Retina (tissue), 1 donor: ENCODE measurements around the gene SORBS2.
"Not testable (repeated sequence)": the region's sequence is repeated elsewhere in the genome, so short reads cannot be mapped to it uniquely, and the experiment has no call there.

ENCODE experiments used
- DNase-seq: peaks from one replicate; pipeline ENCODE4 v3.0.0-alpha.2; 2016

The SORBS2 gene

DNA sequence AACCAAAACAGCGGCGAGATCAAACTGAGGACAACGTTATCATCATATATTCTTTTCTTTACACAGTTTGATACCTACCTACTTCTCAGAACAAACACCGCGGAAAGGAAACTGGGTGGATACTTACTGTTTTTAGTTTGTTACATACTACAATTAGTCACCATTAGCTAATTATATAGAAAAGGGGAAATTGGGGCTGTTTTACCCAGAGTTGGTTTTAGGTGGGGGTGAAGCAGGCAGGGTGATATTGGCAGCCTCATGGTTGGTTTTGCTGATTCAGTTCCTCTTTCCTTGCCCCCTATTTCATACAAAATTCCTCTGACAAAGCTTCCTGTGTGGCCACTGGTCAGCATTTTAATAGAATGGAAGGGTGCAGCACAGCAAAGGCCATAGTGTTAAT, 77.8 kb downstream of the SORBS2 start:
- DNase-seq = no peak

DNA sequence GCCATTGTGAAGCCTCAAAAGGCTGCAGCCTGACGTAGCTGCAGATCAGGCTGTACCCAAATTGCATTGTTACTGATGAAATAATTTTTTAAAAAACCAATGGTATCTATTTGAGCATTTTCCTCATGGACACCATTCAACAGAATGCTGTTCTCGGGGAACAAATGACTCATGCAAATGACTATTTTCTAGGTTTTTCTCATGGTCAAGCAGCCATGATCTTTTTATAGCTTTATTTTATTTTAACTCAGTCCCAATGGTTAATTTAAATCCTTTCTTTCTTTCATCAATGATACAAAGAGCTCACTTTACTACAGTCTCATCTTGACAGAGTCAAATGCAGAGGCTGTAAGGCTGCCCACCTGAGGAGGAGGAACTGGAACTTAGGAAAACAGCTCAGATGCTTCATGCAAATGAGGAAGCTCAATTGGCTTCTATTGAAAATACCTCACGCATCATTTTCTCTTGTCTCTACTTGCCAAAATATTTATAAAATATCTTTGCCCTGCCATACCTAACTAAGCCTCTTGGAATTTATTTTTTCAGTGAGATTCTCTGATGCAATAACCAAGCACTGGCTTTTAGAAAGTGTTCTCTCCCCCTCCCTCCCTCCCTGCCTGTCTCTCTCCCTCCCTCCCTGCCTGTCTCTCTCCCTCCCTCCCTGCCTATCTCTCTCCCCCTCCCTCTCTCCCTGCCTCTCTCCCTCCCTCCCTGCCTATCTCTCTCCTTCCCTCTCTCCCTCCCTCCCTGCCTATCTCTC, 81.0 kb downstream of the SORBS2 start:
- DNase-seq = no peak

DNA sequence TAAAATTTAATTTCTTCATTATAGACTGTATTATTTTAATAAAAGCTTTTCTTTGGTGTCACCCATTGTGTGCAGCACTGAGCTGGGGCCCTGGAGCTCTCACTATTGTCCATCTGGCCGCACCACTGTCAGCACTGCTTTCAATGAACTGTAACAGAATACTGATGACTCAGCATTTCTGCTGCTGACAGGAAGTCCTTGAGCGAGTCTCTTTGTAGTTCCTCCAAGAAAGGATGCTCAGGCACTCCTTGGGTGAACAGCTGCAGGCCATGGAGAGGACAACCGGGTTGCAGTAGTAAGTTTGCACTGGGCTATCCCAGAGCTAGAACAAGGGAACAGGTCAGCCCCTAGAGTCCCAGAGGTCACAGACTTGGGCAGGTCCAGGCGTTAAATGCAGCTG, 81.6 kb downstream of the SORBS2 start:
- DNase-seq = peak; percentile 44

DNA sequence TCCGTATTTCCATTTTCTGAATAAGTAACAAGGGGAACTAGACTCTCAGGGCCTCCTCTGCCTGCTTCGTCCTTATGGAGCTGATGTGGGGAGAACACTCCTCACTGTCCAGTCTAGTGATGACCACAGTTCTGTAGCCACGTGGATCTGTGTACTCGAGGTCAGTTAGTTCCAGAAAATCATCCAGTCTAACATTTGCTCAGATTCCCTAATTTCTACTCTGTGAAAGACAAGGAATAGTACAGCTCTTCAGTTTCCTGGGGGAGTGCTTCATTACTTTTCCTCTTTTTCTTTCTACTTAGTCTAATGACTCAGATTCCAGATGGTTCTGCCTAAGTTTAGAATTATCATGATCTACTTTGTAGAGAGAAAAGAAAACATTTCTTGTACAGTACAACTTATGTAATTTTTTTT, 82.6 kb downstream of the SORBS2 start:
- DNase-seq = no peak

DNA sequence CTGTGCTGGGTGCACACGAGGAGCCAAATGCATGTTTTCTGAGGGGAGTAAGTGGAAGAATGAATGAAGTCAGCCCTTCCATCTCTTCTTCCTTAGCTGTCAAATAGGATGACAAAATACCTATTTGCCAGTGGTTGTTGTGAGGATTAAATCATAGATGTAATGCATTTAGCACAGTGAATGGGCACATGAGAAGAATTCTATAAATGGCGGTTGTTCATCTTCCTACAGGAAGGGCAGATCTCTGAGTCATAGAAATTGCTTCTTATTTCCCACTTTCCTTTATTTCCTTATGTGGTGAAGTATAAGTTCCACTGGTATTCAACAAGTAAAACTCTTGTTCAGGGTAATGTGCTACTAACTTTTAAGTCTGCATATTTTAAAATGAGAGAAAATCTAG, 83.1 kb downstream of the SORBS2 start:
- DNase-seq = no peak

DNA sequence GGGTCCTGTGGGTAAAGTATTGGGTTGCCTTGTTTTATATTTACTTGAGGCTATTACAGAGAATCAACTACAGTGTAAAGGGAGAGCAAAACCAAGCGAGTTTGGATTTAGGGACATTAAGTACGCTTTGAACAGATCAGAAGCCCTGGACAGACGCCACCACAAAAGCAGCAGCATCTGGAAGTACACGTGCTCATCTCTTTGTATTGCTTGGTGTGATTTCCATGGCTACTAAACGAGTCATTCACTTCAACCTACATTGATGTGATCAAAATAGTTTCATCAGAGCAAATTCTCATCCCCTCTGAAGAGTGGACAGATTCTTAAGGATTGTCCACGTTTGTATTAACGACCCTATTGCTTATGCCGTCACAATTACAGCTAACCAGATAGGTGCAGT, 85.1 kb downstream of the SORBS2 start:
- peak; percentile 57 for DNase-seq

DNA sequence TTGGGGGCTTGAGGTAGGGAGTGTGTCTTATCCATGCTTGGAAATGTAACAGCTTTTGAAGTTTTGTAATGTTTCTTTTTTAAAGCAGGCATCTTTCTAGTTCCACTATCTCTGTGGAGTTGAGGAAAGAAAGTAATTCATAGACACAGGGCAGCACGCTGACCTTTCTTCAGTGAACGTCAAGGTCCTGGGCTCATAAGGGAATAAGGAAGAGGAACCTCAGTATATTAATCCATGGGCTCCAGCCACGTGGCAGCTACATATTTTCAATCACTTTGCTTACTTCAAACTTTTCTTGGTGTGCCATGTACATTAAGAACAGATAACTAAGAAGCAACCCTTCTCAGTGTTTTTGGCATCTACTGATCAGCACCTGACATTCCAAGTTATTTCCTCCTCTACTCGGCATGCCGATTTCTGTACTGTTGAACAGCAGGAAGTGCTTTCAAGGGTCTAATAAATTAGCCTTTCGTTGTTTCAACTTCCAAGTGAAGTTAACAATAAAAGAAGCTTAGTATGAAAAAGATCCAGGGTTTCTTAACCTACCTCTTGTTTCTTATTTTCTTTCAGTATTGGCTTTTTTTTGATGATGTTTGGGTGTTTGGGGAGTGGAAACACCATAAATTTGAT, 88.2 kb downstream of the SORBS2 start:
- no peak for DNase-seq

DNA sequence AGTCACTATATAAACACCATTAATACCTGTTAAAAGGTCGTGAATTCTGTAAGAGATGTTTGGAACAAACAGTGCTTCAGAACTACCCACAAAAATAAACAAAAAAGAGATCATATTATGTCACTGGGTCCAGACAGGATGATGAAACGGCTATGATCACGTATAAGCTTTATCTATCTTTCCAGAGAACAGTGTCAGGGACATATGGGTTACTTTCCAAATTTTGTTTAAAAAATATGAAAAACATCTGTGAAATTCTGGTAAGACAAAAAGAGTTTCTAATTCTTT, 90.0 kb downstream of the SORBS2 start:
- DNase-seq = no peak

DNA sequence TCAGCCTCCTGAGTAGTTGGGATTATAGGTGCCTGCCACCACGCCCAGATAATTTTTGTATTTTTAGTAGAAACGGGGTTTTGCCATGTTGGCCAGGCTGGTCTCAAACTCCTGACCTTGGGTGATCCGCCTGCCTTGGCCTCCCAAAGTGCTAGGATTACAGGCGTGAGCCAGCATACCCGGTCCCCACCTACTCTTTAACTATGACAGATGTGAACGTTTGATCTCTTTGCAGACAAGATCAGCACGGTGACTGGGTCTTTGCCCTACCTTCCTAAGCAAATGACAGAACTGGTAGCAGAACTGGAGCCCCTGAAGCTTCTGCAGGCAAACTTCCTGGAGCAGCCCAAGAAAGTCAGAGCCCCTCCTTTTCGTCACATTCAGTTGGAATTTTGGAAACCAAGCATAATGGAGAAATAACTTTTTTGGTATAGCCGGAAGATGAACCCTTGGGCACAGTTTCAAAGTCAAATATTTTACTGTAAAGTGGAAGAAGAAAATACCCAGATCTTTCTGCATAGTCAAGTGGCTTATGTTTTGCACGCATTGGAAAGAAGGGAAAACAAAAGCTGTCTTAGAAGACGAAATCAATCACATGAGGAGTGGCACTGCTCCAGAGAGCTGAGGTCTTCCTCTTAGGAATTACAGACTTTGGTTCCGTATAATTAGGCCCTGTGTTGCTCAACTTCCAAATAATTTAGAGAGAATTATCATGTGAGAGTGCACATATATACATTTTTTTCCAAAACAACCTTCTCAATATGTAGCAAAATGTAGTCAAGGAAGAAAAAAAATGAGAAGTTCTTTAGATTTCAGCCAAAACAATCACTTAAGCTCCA, 90.6 kb downstream of the SORBS2 start:
- DNase-seq = no peak

DNA sequence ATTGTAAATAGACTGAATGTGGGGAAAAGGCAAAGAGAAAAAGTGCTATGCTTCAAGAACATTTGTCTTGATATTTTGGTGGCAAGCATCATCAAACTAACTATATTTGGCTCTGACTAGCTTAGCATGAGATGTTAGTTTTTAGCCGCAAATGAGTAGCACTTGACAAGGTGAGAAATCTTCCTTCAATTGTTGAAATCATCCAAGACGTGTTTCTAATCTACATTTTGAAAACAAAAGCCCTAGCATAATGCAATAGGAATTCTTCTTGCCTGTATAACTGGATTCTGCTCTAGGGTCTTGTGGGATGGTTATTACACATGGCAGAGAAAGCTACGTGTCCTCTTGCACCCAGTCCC, 92.5 kb downstream of the SORBS2 start:
- peak; percentile 36 for DNase-seq

DNA sequence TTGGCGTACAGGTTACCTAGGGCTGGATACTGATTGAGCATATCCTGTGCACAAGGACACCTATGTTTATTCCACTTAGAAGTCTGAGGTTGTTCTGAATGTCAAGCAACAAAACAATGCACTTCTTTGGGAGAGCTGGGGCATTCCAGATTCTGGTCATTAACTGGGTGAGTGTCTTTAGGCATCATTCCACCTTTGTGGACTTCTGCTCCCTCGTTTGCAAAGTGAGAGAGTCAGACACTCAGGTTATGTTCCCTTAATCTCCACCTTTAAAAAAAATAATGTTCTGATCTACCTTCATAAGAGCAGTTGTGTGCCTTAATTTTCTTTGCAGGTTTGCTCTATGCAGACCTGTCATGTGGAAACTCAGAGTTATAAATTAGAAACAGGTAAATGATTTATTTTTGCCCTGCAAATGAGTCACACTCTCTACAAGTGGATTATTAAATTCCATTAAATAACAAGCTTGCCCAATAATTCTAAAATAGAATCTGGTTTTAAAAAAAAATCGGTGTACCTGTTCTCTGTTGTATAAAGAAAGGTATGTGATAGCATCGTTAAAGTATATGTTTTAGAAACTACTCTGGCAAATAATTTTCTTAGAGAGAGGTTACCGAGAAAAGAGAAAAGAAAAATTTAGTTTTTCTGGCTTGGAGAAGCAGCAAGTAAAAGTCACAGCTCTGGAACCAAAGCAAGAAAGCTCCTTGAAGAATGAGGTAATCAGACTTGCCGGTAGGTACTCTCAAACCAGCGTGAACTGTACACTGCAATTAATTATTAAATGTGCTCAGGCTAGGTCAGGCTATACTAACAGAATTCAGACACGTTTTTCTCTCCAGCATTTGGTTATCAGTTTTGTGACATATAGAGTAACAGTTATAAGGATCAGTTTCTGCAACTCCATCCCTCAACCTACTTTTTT, 93.2 kb downstream of the SORBS2 start:
- DNase-seq = peak; percentile 40

DNA sequence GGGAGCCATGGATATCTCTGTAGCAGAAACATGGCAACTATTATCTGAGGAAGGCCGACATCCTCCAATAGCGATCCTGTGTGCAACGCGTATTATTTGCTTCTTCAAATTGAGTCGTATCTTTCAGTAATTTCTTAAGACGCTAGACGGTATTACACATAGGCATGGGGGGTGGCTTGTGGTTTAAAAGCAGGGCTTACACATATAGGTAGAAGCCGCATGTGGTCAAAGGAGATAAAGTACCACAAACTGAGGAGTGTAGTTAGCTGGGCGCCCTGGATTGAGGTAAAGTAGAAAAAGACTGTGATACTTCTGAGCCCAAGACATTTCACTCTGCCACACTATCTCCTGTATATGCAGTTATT, 94.6 kb downstream of the SORBS2 start:
- DNase-seq = no peak

DNA sequence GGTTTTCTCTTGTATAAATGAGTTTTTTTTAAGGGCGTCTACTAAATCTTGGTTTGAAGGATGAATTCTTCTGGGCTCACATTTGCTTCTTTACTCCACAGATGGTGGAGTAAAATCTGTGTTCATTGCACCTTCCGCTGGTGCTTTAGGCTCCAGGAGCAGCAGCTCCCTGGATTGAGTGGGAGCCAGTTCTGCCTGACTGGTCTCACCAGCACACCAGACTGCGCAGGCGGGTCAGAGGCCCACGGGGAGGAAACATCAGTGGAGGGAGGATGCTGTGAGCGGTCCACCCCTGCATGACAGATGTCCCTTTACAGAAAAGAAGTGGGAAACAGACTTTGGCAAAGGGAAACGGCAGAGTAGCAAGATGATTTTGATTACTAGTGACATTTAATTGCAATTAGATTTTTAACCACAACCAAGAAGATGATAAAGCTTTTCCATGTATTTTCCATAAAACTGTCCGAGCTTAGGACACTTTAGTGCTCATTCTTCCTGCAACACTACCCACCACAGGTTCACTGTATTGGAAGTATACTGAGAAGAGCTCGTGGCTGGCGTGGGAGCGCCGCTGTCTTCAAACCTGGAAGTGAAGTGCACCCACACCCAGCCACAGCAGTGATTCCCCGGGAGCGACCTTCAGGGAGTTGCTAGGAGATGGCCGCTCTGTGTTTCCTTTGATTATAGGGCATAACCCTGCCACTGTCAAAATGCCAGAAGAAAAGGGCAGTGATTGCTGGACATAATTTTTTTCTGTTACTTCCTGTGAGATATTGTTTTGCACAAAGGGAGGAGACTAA, 95.2 kb downstream of the SORBS2 start:
- DNase-seq = peak; percentile 71

DNA sequence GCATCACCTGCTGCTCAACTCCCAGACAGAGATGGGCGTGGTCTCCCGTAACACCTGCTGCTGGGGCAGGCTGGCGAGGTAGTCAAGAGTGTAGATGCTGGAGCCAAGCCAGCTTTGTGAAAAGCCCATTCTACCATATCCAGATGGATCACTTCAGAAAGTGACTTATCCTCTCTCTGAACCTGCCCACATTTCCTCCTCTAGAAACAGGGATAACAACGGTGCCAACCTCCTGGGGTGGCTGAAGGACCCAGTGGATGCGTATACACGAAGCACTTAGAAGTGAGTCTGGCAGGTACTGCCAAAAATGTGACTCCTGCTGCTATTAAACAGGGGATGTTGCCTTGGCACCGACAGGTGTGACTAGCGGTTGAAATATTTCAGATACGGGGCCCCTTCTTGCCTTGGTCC, 95.8 kb downstream of the SORBS2 start:
- no peak for DNase-seq

DNA sequence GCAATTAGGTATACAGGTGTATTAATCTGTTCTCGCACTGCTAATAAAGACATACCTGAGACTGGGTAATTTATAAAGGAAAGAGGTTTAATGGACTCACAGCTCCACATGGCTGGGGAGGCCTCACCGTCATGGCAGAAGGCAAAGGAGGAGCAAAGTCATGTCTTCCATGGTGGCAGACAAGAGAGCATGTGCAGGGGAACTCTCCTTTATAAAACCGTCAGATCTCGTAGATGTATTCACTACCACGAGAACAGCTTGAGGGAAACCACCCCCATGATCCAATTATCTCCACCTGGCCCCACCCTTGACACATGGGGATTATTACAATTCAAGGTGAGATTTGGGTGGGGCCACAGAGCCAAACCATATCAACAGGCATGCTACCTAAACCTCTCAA, 97.5 kb downstream of the SORBS2 start:
- DNase-seq = not testable (repeated sequence)

DNA sequence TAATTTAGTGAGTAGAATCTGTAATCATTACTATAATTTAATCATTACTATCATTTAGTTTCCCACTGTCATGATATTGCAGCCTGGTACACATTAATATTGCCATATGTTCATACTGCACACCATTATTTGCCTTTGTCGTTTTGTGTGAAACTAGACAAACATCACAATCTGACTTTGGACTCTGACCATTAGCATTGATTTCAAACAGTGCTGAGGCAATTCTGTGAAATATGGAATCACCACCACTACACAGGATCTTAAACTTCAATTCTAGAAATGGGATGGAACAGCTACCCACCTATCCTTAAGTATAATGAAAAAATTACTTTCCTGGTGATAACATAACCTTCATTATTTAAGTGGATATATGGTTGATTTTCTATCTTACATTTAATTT, 98.3 kb downstream of the SORBS2 start:
- no peak for DNase-seq

DNA sequence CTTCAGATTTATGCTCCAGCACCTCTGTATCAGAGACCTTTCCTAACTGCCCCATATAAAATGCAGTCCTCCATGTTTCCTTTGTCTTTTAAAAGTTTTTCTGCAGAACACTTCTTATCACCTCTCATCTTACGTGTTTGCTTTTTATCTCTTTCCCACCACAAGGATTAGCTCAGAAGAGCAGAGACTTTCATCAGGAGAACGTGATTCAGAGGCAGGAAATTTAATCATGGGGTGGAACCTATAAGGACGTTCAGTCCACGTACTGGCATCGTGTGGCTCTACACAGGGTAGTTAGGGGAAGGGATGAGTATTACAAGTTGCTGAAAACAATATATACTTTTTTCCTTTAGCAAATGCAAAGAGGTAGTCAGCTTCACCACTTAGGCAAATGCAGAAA, 98.7 kb downstream of the SORBS2 start:
- DNase-seq = no peak

DNA sequence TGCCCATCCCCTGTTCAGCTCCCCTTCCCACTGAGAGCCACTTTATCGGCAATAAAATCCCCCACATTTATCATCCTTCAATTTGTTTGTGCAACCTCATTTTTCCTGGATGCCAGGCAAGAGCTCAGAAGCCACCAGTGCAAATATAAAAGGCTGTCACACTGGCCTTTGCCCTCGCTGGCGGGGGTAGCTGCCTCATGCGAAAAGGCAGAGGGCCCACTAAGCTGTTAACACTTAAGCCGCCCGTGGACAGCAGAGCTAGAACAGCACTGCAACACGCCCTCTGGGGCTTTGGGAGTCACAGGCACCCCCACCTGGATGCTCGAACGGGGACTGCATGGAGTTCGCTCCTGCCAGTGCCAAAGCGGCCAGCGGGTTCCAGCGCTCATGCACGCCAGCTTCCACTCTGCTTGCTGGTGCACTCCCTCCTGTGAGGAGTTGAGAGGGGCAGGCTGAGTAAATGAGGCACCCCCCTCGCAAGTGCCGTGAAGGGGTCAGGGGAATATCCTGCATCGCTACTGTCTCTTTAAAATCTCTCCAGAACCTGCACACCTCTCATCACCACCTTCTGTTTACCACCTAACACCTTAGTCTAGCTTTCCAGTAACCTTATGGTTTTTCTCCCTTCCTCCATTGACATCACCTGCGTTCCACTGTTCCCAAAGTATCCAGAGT, 99.5 kb downstream of the SORBS2 start:
- no peak for DNase-seq

DNA sequence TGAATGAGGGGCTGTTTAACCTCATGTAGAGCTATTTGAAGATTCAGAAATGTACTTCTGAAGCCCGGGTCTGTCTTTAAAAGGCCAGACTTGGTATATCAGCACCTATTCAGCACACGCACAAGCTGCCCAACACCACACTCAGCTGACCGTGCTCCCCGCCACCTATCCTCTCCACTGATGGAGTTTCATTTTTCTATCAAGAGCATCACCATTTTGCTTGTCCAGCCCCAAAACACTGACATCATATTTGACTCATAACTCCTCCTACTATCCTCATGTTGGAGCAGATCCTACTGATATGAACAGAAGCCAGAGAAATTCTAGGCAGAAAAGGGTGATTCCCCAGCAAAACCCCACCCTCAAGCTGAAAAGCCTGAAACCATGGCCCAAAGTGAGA, 100.3 kb downstream of the SORBS2 start:
- DNase-seq = no peak

DNA sequence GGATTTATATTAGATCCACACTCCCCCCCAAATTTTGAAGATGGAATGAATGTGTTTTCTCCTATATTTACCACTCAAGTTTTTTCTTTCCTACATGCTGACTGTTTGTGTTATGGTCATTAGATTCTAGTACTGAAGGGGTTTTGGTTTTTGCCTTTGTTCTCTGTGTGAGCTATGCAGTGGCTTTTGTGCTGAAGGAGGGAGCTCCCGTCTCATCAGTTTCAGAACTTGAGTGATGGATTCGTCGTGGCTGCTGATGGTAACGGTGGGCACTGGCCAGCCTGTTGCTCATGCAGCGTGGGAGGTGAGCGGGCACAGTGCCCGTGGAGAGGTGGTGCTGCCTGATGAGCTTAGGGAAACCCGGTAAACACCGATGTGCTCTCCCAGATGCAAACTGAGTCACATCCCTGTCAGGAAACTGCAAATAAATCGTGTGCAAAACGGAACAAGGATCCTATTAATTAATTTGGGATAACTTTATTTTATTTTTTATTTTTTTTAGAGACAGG, 101.5 kb downstream of the SORBS2 start:
- DNase-seq = no peak

DNA sequence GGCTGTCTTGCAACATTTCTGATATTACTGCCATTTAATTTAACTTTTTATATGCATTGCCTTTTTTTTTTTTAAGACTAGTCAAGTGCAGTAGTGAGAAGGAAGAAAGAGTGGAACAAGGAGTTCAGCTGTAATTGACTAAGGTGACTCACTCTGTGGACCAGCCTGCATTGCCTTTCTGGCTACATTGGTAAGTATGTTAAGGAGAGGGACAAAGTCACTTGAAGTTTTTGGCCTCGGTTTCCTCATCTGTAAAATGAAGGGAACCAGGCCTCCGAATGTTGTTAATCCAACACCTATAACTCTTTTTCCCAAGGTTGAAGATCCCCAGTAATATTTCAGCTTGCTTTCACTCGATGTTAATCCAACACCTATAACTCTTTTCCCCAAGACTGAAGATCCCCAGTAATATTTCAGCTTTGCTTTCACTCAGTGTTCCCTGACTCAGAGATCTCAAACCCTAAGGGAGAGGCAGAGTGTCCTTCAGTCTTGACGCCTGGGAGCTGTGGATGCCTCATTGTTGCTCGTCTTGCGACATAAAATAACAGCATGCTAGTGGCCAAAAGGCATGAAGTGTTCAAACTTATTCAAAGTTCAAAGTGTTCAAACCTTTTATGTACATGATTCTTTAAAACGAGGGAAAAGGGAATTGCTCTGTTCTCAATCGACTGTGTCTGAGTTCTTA, 102.0 kb downstream of the SORBS2 start:
- no peak for DNase-seq
